Non-pigmented ciliary epithelial cell (primary cell): ENCODE data around the gene PGM2L1.
"Not testable (repeated sequence)": the region's sequence is repeated elsewhere in the genome, so short reads cannot be mapped to it uniquely, and the experiment has no call there.

ENCODE experiments used
- DNase-seq: peaks from one replicate; pipeline ENCODE4 v3.0.0-alpha.2; 2010; ENCODE audit warnings: low read depth

PGM2L1 gene

GRCh38 chr11:74400606-74401005 is 2.4 kb upstream of the PGM2L1 start:
- DNase-seq, result no peak

- DNase-seq, result no peak
Observed at GRCh38 chr11:74397501-74398243, 561 bp downstream of the PGM2L1 start.

GRCh38 chr11:74392256-74392655 is 6.0 kb downstream of the PGM2L1 start:
- DNase-seq, result no peak

DNA sequence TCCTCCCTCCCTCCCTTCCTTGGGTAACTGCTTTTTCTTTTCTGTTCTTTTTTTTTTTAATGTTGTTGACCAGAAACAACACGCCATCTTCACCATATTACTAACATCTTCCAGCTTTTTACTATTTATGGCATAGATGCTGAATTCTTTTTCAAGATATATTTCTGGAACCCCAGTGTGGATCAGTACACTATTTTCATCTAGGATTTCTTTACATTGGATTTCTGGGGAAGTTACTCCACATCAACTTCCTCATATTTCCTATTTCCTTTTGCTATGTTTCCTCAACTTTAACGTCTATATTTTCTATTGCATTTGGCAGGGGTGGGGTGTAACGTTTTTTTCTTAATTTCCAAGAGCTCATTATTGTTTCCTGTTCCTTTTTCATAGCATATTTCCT is 7.0 kb downstream of the PGM2L1 start:
- DNase-seq, result no peak

DNA sequence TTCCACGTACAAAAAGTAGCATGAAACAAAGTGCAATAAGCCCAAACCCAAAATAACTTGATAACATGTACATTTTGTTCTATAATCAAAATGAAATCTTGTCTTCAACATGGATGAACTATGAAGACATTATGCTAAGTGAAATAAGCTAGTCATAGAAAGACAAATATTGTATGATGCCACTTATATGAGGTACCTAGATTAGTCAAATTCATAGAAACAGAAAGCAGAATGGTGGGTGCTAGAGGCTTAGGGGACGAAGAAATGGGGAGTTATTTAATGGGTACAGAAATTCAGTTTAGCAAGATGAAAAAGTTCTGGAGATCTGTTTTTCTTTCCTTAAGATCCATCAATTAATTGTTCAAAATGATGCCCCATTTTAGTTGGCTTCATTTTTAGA is 7.5 kb downstream of the PGM2L1 start:
- DNase-seq, result no peak

GRCh38 chr11:74388678-74389327 is 9.4 kb downstream of the PGM2L1 start:
- no peak for DNase-seq

DNA sequence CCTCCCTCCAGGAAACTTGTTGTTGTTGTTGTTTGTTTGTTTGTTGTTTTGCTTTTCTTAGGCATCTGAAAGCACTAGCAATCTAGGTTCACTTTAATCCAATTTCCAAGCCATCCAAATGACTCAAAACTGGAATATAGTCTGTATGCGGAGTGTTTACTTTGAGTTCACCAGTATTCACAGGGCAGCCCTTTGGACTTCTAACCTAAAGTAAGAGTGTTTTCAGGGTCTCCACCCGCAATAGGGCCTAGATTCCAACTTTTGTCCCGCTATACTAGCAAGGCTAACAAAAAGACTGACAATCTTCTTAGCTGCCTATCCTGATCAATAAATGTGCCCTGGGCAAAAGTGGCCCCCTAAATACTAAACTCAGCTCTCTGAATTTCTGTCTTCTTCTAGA is 13.6 kb downstream of the PGM2L1 start:
- no peak for DNase-seq

DNA sequence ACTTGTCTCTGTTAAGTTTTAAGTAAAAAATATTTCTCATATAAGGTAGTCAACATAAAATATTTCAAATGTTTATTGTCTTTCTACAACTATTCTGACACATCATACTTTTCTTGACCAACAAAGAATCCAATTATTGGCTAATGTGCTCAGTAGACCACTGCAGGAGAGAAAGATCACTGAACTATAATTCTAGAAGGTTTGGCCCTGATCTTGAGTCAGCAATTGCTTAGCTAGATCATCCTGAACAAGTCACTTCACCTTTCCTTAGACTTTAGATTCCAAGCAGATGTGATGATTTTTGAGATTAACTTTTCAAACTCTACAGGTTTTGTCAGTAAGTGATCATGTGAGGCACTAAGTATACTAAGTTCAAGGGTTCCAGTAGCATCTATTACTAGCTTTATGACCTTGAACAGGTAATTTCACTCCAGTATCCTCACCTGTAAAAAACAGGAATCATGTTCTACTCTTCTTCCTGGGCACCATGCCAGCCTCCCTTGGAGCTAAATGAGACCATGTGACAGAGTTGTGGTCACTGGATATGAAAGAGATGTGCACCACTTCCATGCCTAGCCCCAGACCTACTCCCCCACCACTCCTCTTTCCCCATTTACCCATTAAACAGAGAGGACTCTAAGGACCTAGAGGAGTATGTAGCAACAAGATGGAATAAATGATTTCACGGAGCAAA is 17.3 kb downstream of the PGM2L1 start:
- DNase-seq, result no peak

DNA sequence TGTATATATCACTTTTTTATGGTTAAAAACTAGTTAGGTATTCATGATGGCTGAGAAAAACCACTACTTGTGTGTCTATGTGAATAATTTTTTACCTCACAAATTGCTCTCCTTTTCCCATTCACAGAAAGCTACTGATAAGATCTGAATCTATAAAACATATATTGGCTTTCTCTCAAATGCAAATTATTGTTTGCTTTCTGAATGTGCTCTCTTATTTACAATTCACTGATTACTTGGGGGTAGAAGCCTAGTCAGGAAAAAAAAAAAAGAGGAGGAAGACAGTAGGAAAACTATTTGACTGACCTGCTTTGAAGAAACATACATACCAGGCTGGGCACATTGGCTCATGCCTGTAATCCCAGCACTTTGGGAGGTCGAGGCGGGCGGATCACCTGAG is 20.5 kb downstream of the PGM2L1 start:
- no peak for DNase-seq

GRCh38 chr11:74373382-74373781 is 24.9 kb downstream of the PGM2L1 start:
- DNase-seq, result no peak

DNA sequence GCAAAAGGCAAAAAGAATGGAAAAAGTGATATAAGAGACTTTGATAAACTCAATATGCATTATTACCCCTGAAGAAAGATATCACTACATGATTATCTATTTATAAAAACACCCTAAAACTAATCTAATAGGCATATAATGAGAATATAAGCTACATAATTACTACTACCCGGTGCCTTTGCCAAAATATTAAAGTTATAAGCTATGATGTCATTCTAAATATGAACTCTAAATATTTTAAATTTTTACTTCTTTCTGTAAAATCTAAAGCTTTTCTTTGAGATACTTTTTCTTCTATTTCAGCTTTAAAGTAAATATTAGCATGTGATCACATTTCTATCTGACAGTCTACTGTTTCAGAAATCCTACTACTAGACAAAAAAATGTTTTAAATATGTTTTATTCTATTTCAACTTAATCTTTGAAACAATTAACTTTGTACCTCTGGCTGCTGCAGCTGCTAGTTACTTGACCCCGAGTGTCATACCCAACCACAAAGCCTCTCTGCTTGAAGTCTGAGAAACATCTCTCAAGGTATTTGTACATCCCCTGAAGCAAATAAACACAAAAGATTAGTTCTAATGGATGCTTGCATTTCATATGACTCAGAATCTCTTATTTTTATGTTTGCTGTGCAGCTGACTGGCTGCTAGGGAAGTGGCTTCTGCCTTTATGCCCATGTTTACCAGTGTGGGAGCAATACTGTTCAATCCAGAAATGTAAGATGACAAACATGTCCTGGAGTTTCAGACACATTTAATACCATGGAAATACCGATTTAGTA is 26.8 kb downstream of the PGM2L1 start:
- peak; percentile 74 for DNase-seq

DNA sequence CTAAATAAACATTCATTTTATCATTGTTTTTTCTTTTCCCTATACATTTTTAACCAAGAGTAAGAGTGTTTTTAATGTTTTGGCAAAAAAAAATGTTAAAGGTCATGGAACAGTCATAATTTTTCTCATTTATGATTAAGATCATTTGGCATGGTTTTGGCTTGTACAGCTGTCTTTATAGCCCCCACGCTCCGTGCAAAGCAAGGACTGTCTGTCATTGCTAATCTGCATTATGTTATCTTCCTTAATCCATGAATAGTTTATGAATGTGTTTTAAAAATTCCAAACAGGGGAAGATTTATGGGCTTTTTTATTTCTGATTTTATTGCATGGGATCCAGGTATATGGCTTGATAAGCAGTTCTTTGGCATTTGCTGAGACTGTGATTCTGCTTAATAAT is 28.1 kb downstream of the PGM2L1 start:
- no peak for DNase-seq

DNA sequence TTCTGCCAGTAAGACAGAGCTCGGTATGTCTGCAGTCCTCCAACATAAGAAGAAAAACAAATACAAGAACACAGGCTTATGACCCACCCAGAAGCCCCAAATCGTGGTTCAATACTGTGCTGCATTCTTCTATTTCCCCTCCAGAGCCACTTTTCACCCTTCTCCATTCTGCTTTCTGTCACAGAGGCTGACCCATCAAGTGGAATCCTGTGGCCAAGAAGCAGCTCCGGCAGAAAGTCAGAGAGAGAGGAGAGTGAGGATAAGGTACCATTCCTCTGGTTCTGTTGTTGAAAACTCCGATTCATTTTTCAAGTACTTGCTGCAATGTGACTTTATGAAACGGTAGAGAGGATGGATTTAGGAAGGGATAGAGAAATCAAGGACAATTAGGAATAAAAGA is 30.4 kb downstream of the PGM2L1 start:
- DNase-seq, result no peak

DNA sequence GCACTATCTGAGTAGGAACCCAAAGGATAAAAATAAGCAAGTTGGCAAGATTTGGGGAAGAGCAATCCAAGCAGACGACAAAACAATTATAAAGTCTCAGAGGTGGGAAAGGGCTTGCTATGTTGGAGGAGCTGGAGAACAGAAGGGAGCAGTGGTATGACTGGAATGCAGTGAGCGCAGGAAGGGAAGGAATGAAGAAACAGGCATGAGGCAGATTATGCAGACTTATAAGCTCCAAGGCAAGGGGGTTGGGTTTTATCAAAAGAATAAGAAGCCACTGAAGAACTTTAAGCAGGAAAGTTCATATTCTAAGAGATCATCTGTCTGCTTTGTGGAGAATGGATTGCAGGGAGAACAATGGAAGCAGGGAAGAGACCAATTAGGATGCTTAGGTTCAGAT is 31.7 kb downstream of the PGM2L1 start:
- DNase-seq, result peak; percentile 76

DNA sequence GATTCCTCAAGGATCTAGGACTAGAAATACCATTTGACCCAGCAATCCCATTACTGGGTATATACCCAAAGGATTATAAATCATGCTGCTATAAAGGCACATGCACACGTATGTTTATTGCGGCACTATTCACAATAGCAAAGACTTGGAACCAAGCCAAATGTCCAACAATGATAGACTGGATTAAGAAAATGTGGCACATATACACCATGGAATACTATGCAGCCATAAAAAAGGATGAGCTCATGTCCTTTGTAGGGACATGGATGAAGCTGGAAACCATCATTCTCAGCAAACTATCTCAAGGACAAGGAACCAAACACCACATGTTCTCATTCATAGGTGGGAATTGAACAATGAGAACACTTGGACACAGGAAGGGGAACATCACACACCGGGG is 32.4 kb downstream of the PGM2L1 start:
- DNase-seq, result not testable (repeated sequence)

GRCh38 chr11:74357449-74357848 is 40.8 kb downstream of the PGM2L1 start:
- no peak for DNase-seq

DNA sequence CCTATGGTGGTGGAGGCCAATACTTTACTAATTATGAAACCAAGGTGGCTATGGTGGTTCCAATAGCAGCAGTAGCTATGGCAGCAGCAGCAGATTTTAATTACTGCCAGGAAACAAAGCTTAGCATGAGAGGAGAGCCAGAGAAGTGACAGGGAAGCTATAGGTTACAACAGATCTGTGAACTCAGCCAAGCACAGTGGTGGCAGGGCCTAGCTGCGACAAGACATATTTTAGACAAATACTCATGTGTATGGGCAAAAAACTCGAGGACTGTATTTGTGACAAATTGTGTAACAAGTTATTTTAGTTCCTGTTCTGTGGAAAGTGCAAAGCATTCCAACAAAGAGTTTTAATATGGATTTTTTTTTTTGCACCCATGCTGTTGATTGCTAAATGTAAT is 42.6 kb downstream of the PGM2L1 start:
- no peak for DNase-seq

- no peak for DNase-seq
Observed at GRCh38 chr11:74354036-74354435, 44.2 kb downstream of the PGM2L1 start.

DNA sequence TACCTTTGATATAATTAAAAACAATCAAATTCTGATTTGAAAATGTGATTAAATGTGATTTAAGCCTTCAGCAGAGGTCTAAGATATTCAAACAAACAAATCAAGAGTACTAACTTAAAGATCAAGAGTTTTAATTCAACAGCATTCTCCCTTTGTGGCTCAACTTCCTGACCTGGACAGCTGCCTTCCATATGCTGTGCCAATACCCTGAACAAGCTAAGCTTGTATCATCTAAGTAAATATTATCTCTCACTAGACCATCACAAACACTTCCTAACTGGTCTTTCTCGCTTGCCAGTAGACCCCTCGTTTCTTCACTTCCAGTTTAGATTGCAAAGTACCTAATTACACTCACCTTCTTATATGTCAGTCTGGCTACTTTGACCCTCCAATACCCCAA is 50.9 kb downstream of the PGM2L1 start:
- no peak for DNase-seq

DNA sequence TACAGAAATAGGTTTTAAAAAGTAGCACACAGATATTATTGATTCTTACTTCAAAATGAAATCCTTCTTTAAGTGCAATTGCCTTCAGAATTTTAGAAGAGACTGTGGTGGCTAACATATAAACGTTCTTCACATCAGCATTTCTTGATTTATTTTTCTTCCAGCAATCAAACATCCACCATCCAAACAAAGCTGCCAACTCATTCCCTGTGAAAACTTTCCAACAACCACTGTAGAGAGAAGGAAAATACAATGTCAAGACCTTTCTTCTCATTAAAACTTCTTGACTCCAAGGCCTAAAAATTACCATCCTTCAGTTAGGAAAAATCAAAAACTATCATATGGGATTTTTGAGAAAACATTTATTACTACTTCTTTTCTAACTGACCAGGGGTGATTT is 52.8 kb downstream of the PGM2L1 start:
- DNase-seq, result no peak

- no peak for DNase-seq
Observed at GRCh38 chr11:74341921-74342320, 56.3 kb downstream of the PGM2L1 start.

DNA sequence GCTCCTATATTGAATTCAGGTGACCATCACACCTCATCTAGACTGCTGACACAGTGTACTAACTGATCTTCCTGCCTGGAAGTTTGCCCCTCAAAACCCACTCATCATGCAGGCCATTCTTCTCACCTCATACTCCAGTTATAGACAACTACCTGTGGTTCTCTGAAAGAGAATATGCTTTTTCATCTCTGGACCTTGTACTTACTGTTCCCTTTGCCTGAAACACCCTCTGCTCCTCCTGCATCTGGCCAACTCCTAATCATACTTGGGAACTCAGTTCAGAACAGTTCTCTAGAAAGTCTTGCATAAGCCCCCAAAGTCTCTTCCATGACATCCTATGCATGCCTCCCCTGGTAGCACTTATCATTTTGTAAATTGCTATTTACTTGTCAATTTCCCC is 58.6 kb downstream of the PGM2L1 start:
- no peak for DNase-seq

DNA sequence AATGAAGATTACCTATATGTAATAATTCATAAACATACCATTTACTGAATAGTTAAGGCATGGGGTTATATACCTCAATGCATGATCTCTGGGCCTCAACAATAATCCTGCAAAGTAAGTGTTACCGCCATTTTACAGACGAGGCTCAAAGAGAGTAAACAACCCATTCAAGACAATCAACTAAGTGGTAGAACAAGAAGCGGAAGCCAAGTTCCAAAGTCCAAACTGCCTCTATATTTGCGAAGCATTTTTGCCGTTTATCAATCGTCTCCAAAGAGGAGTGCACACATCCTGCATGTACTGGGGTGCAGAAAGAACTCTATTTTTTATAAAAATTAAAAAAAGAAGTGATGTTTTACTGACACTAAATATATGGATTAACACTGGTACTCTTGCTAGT is 59.3 kb downstream of the PGM2L1 start:
- no peak for DNase-seq
